Heart left ventricle (tissue), 16 donors: ENCODE measurements around the gene FILIP1. TPM values are rescaled to one million over a fixed set of nuclear protein-coding genes. Genes with fewer than 3 reads are reported as not detected.
"Not testable (repeated sequence)": the region's sequence is repeated elsewhere in the genome, so short reads cannot be mapped to it uniquely, and the experiment has no call there.

Experiments
- ATAC-seq, 4 donors: fragments of 200-7000 bp; cut with Tn5 transposase; one replicate each; pipeline ENCODE4 v1.9.1; 2020 to 2022; ENCODE audit warnings: moderate library complexity in 4 of 4, mild to moderate bottlenecking in 3 of 4, moderate number of reproducible peaks in 1 of 4
- DNase-seq, 5 donors: peaks; one replicate each; pipeline ENCODE4 v3.0.0-alpha.2; 2020
- H3K27ac ChIP-seq, 12 donors: fragments of 200-600 bp; sonication (generic) in 4 of 12; one replicate each; pipeline versions ENCODE4 v1.5.0 to v1.8.0; 2016 to 2022; ENCODE audit warnings: mild to moderate bottlenecking in 2 of 12
- H3K27me3 ChIP-seq, 9 donors: fragments of 200-600 bp; sonication (generic) in 2 of 9; one replicate each; pipeline versions ENCODE4 v1.5.1 to v1.8.0; 2016 to 2022; ENCODE audit warnings: mild to moderate bottlenecking in 3 of 9
- H3K36me3 ChIP-seq, 9 donors: fragments of 200-600 bp; sonication (generic) in 2 of 9; one replicate each; pipeline versions ENCODE4 v1.5.0 to v1.8.0; 2018 to 2022; ENCODE audit warnings: mild to moderate bottlenecking in 2 of 9
- H3K4me1 ChIP-seq, 12 donors: fragments of 200-600 bp; sonication (generic) in 4 of 12; one replicate each; pipeline versions ENCODE4 v1.5.0 to v1.8.0; 2016 to 2022; ENCODE audit warnings: mild to moderate bottlenecking in 3 of 12
- H3K4me3 ChIP-seq, 12 donors: fragments of 200-600 bp; sonication (generic) in 4 of 12; one replicate each; pipeline versions ENCODE4 v1.5.0 to v1.8.0; 2017 to 2022; ENCODE audit warnings: mild to moderate bottlenecking in 9 of 12, moderate library complexity in 4 of 12
- H3K9me3 ChIP-seq, 12 donors: fragments of 200-600 bp; sonication (generic) in 4 of 12; one replicate each; pipeline versions ENCODE4 v1.5.0 to v1.8.0; 2016 to 2022; ENCODE audit warnings: mild to moderate bottlenecking in 1 of 12
- POLR2A ChIP-seq, 2 donors: fragments of 450-650 bp; IDR thresholded peaks; one replicate each; pipeline ENCODE4 v1.6.1; 2017; ENCODE audit warnings: antibody characterized with exemption in 2 of 2, mild to moderate bottlenecking in 2 of 2, moderate library complexity in 2 of 2
- WGBS, 4 donors: extraction: QIAGEN DNeasy Blood & Tissue Kit in 2 of 4; methylation state at CpG; one replicate each; pipeline versions ENCODE4 v1.1.5 to v1.1.7; 2013 to 2018; 5-methylcytosine and 5-hydroxymethylcytosine counted together
- intact Hi-C, 10 donors: fragments of 100-400 bp; cut with DNase I; formaldehyde crosslinking; loops; one replicate each; pipeline versions ENCODE4 v1.11.1 to v1.14.2; 2022
- polyA plus RNA-seq, 2 donors: library from polyadenylated mRNA; stranded (reverse); fragments of 200-250 nt; gene quantifications; one replicate each; pipeline ENCODE4 v1.2.3, GENCODE V29; 2013
- total RNA-seq, 9 donors: library from RNA; depleted of rRNA in 2 of 9; stranded (reverse); fragments of >200 nt in 2 of 9; fragmentation: NEBNext Ultra II Directional in 3 of 9; extraction: Animal tissue kit (Norgen Biotek cat#: 25700) in 3 of 9; gene quantifications; one replicate each; pipeline versions ENCODE4 v1.1.0 to v1.2.4, GENCODE V29; 2016 to 2023
- TF ChIP-seq, protein P1 (sequence below), 12 donors: fragments of 200-600 bp; sonication (generic) in 4 of 12; IDR thresholded peaks; one replicate each; pipeline versions ENCODE4 v1.5.0 to v1.8.0; 2018 to 2022; ENCODE audit warnings: antibody characterized with exemption in 12 of 12, mild to moderate bottlenecking in 5 of 12
- donor health status: ischemic (EF 13 %, LVEDD 7.1; RV severe dilation, severe dysfunction).
- donor health status: healthy with polysubstance abuse.
- donor health status: DM: no; HTN: yes; CAD: no.
- donor health status: DM: no; HTN: no; CAD: no.
- donor health status: ischemic (EF 25% LVEDD 6.9; RV normal size, moderate dysfunction).
- donor health status: ischemic (EF 25% LVEDD 5.7; RV mildly dilated, moderate dysfunction).
- donor health status: healthy.
- donor health status: DM: yes; HTN: yes; CAD: no.
- donor health status: ischemic (EF 35%, LVEDD 5.7; RV mildly dilated, moderate dysfunction).
- donor health status: nonischemic (EF 11% LVEDD 7.7; RV severe dilation, severe dysfunction).
- donor health status: DM: yes; HTN: yes; CAD: no.
- donor health status: PGD.
- donor health status: ischemic (EF 29% LVEDD 5.4; RV normal size, mild dysfunction).
- donor health status: nonischemic (EF 23%, LVEDD 6.1; RV moderate dilation, normal function).

Gene FILIP1
- total and polyA plus RNA-seq, 11 donors = 49.2 to 230 (median 158) TPM

DNA sequence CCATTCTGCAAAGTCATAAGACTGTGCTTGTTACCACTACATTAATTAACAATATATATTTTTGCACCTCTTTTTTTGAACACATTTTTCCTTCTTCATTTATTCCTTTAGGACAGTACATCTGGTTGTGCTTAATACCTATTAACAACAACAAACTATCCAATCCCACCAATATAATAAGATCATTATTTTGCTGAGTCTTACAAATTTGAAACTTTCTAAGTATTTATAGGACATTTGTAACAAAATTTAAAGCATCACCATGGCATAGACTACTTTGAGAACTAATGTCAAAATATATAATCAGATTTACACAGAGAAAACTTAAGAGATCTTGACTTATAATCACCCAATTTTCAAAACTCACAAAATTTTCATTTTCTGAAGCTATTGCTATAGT, 47.9 kb downstream of the FILIP1 start:
- Histone ChIP-seq H3K36me3 (peaks cover 0 to 8% (median 0%) of the 10 kb centered on the region in 9 donors), H3K27ac (peak overlapping the region in 1 of 12 donors; percentile 40), H3K9me3 (no peaks in the 10 kb centered on the region), H3K4me3 (no peak overlapping the region), H3K27me3 (no peaks in the 10 kb centered on the region), H3K4me1 (peaks cover 0 to 32% (median 9%) of the 10 kb centered on the region in 12 donors)
- TF ChIP-seq, protein P1, sequence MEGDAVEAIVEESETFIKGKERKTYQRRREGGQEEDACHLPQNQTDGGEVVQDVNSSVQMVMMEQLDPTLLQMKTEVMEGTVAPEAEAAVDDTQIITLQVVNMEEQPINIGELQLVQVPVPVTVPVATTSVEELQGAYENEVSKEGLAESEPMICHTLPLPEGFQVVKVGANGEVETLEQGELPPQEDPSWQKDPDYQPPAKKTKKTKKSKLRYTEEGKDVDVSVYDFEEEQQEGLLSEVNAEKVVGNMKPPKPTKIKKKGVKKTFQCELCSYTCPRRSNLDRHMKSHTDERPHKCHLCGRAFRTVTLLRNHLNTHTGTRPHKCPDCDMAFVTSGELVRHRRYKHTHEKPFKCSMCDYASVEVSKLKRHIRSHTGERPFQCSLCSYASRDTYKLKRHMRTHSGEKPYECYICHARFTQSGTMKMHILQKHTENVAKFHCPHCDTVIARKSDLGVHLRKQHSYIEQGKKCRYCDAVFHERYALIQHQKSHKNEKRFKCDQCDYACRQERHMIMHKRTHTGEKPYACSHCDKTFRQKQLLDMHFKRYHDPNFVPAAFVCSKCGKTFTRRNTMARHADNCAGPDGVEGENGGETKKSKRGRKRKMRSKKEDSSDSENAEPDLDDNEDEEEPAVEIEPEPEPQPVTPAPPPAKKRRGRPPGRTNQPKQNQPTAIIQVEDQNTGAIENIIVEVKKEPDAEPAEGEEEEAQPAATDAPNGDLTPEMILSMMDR (IDR thresholded peaks at IDR 0.05) = no peak
- no peak for TF ChIP-seq POLR2A (IDR thresholded peaks at IDR 0.05)
- no peak for ATAC-seq
- intact Hi-C loops = no loop called here
- no peak for DNase-seq

DNA sequence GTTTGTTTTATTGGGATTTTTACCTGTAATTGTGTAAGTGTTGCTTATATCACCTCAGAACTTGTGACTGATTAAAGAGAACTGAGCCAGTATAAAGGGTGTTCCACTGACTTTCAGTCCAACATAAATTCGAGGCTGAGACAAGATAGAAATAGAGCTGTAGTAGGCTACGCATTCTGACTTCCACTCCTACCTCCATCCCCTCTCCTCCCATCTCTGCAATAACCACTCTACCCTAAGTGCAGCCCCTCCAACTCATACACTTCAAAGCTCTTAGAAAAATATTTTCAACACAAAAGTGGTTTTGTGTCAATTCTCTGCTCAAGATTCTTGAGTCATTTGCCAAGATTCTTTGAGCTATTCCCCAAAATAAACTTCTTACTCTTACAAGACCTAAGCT, 48.7 kb downstream of the FILIP1 start:
- ATAC-seq = peak in 3 of 4 donors; percentile 17 to 35 (median 27)
- no peak for DNase-seq
- Histone ChIP-seq H3K27me3 (no peaks in the 10 kb centered on the region), H3K4me1 (peaks cover 0 to 37% (median 12%) of the 10 kb centered on the region in 12 donors), H3K36me3 (no peaks in the 10 kb centered on the region), H3K9me3 (no peaks in the 10 kb centered on the region), H3K27ac (peak overlapping the region in 2 of 12 donors; percentile 15 to 40), H3K4me3 (no peak overlapping the region)
- intact Hi-C loops = no loop called here
- 57 to 66% (median 62%) methylated on average over 2 of the region's 2 CpGs for WGBS, 4 donors
- TF ChIP-seq, protein P1 (IDR thresholded peaks at IDR 0.05) = no peak
- TF ChIP-seq POLR2A (IDR thresholded peaks at IDR 0.05) = no peak

DNA sequence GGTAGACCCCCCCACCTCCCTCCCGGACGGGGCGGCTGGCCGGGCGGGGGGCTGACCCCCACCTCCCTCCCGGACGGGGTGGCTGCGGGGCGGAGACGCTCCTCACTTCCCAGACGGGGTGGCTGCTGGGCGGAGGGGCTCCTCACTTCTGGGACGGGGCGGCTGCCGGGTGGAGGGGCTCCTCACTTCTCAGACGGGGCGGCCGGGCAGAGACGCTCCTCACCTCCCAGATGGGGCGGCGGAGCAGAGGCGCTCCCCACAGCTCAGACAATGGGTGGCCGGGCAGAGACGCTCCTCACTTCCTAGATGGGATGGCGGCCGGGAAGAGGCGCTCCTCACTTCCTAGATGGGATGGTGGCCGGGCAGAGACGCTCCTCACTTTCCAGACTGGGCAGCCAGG, 51.7 kb downstream of the FILIP1 start:
- ATAC-seq, H3K27ac ChIP-seq, H3K27me3 ChIP-seq, H3K36me3 ChIP-seq, DNase-seq, intact Hi-C loops, H3K4me3 ChIP-seq, H3K9me3 ChIP-seq: not testable (repeated sequence)
- peaks cover 0 to 67% (median 33%) of the 10 kb centered on the region in 12 donors for H3K4me1 ChIP-seq
- WGBS, 4 donors = 96 to 99% (median 97%) methylated on average over 12 to 27 of the region's 29 CpGs; no CpG with 5 or more reads in 1 of the 4 donors

DNA sequence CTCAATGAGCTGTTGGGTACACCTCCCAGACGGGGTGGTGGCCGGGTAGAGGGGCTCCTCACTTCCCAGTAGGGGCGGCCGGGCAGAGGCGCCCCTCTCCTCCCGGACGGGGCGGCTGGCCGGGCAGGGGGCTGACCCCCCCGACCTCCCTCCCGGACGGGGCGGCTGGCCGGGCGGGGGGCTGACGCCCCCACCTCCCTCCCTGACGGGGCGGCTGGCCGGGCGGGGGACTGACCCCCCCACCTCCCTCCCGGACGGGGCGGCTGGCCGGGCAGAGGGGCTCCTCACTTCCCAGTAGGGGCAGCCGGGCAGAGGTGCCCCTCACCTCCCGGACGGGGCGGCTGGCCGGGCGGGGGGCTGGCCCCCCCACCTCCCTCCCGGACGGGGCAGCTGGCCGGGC, 52.1 kb downstream of the FILIP1 start:
- WGBS, 4 donors = 84 to 94% (median 93%) methylated on average over 10 to 32 of the region's 33 CpGs; no CpG with 5 or more reads in 1 of the 4 donors
- H3K4me3 ChIP-seq, H3K27ac ChIP-seq, intact Hi-C loops, H3K27me3 ChIP-seq, ATAC-seq, H3K36me3 ChIP-seq, DNase-seq, H3K9me3 ChIP-seq: not testable (repeated sequence)
- peaks cover 0 to 68% (median 37%) of the 10 kb centered on the region in 12 donors for H3K4me1 ChIP-seq

DNA sequence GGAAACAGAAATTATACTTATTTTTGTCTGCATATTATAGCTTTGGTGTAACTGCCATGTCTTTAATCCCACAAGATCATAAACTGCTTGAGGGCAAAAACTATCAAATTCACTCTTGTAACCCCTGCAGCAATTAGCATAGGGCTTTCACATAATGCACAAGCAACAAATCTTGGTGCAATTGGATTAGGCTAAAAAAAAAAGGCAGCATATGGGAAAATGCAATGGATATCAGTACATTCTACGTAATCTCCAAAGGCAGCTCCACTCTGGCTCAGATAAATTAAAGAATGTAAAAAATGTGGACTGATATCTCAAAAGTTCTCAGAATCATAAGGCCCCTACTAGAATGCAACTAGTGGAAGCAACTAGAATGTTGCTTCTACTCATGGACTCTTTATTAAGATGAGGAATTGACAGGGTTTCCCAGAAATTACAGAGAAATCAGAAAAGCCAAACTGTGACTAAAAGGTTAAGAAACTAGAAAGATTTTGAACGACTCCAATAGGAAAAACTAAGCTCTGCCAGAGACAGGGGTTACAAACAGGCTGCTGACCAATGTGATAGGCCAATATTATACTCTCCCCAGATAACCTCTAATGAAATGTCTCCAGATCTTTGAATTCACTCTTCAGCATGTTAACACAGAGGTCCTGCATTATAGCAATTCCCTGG, 55.0 kb downstream of the FILIP1 start:
- 31 to 54% (median 37%) methylated on average over 2 of the region's 2 CpGs for WGBS, 4 donors
- Histone ChIP-seq H3K9me3 (no peaks in the 10 kb centered on the region), H3K27ac (peak overlapping the region; percentile 29 to 85 (median 72)), H3K36me3 (no peaks in the 10 kb centered on the region), H3K4me1 (peaks cover 0 to 66% (median 44%) of the 10 kb centered on the region in 12 donors), H3K4me3 (no peak overlapping the region), H3K27me3 (no peaks in the 10 kb centered on the region)
- TF ChIP-seq POLR2A (IDR thresholded peaks at IDR 0.05) = no peak
- TF ChIP-seq, protein P1 (IDR thresholded peaks at IDR 0.05) = no peak
- no peak for DNase-seq
- intact Hi-C loops = loop anchor here in 5 of 10 donors (5.0 to 10.0 kb wide), 3 partner anchors 54 to 64 kb away; partner anchors contain the start of gene FILIP1 (in 4 of the 5)
- no peak for ATAC-seq
